AG04450 (cell line): ENCODE measurements around the gene KCNH1. TPM values are rescaled to one million over a fixed set of nuclear protein-coding genes. Genes with fewer than 3 reads are reported as not detected.

Experiments
- CTCF ChIA-PET: fragments of 300-600, 350-600 bp; formaldehyde crosslinking; extraction: SDS; loops from one replicate; lab custom pipeline; 2022; ENCODE audit warnings: antibody characterized with exemption, inconsistent platforms; lab: Charles Lee
- POLR2A ChIA-PET: fragments of 350-600 bp; formaldehyde crosslinking; extraction: SDS; loops from one replicate; lab custom pipeline; 2021; ENCODE audit warnings: antibody characterized with exemption, inconsistent platforms; lab: Yijun Ruan, JAX
- DNase-seq: peaks from one replicate; pipeline ENCODE4 v3.0.0-alpha.2; 2011; ENCODE audit warnings: low read depth, low spot score
- H3K27ac ChIP-seq: one replicate; pipeline ENCODE4 v1.5.1; 2012; ENCODE audit warnings: low read depth, low read length, control low read depth
- H3K27me3 ChIP-seq: one replicate; pipeline ENCODE4 v1.6.0; 2012; ENCODE audit warnings: low read length; ENCODE audit not compliant: control insufficient read depth, insufficient read depth
- H3K4me3 ChIP-seq: 2 replicates; pipeline ENCODE4 v1.5.1; 2011; ENCODE audit warnings: mild to moderate bottlenecking, low read depth, low read length, control low read depth
- H3K9me3 ChIP-seq: 2 replicates; pipeline ENCODE4 v1.5.1; 2012; ENCODE audit warnings: low read length; ENCODE audit not compliant: control insufficient read depth, insufficient read depth
- polyA plus RNA-seq: library from polyadenylated mRNA; depleted of rRNA; stranded (reverse); fragments of >200 nt; gene quantifications from 2 replicates; pipeline ENCODE4 v1.2.3, GENCODE V29; 2011
- TF ChIP-seq, protein P1 (sequence below): IDR thresholded peaks from 2 replicates; pipeline ENCODE4 v1.5.1; 2011; ENCODE audit warnings: low read depth, low read length, control low read depth, inconsistent platforms

KCNH1 gene
- polyA plus RNA-seq, 1 experiment: 0.31 TPM

DNA sequence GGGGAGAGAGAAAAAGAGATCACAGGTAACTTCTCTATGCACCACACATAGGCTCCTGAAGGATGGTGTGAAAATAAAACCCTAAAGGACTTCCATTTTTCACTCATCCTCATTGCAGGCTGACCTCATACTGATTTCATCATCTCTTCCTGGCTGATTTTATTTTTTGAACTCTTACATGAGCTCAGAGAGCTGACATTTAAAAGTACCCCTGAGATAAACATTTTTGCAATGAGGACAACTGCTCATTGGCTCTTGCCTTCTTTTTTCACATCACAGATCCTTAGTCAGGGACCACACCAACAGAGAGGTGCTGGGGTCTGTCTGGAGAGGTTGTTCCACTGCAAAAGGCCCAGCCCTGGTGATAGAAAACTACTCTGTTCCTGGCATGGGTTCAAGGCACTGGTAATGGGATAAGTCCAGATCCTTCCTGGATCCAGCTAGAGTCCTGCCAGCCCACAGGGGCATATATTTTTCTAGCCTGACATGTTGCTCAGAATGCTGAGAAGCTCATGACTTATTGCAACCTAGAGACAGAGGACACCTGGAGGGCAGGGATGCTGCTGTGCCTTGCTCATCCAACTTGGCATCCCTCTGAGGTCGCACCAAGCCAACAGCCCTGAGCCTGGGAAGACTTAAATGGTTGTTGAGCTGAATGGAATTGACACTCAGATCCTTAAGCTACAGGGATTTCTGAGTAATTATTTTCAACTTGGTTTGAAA lies 445.3 kb downstream of the KCNH1 start:
- Histone ChIP-seq H3K4me3 (no peak overlapping the region), H3K27ac (no peak overlapping the region), H3K27me3 (no peaks in the 10 kb centered on the region), H3K9me3 (no peaks in the 10 kb centered on the region)
- CTCF ChIA-PET: interaction anchor here (0.6 to 1.5 kb wide), 3 partner anchors 104 to 483 kb away, joined by 3 to 6 read pairs (median 3); partner anchors contain the start of gene KCNH1
- POLR2A ChIA-PET: no interaction called here
- TF ChIP-seq, protein P1, sequence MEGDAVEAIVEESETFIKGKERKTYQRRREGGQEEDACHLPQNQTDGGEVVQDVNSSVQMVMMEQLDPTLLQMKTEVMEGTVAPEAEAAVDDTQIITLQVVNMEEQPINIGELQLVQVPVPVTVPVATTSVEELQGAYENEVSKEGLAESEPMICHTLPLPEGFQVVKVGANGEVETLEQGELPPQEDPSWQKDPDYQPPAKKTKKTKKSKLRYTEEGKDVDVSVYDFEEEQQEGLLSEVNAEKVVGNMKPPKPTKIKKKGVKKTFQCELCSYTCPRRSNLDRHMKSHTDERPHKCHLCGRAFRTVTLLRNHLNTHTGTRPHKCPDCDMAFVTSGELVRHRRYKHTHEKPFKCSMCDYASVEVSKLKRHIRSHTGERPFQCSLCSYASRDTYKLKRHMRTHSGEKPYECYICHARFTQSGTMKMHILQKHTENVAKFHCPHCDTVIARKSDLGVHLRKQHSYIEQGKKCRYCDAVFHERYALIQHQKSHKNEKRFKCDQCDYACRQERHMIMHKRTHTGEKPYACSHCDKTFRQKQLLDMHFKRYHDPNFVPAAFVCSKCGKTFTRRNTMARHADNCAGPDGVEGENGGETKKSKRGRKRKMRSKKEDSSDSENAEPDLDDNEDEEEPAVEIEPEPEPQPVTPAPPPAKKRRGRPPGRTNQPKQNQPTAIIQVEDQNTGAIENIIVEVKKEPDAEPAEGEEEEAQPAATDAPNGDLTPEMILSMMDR: no peak
- no peak for DNase-seq

DNA sequence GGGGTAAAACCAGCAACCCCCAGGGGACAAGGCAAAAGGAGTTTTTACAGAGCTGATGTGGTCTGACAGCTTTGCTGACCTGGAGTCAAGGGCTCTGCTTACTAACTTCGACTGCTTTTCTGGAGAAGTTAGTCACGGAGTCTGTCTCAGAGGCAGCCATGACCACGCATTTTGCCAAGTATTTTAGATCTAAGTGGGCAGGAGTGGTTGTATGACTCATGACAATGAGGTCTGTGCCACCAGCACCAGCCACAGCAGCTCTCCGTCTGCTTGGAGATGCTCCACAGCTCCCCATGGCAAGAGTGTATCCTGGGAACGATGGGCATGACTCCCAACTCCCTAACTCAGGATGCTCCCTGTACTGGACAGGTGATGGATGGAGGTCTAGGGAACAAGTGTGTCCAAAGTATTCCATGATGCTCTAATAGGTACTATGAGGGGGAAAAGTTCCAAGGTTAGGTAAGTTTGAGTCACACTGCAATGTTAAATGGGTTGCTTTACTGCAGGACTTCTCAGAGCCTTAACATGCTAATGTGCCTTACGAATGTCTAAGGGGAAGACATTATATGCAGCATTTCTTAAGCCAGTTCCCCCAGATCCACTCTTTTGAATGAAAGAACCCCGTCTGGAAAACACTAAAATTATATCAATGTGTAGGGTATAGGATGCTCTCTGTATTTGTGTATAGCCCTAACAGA lies 446.2 kb downstream of the KCNH1 start:
- DNase-seq: no peak
- H3K9me3 ChIP-seq: no peaks in the 10 kb centered on the region
- no peaks in the 10 kb centered on the region for H3K27me3 ChIP-seq
- CTCF ChIA-PET: interaction anchor here (1.5 kb wide), 1 partner anchor 103 kb away, joined by 6 read pairs; no protein-coding TSS in a partner anchor
- H3K27ac ChIP-seq: no peak overlapping the region
- H3K4me3 ChIP-seq: no peak overlapping the region
- TF ChIP-seq, protein P1: no peak
- POLR2A ChIA-PET: no interaction called here

DNA sequence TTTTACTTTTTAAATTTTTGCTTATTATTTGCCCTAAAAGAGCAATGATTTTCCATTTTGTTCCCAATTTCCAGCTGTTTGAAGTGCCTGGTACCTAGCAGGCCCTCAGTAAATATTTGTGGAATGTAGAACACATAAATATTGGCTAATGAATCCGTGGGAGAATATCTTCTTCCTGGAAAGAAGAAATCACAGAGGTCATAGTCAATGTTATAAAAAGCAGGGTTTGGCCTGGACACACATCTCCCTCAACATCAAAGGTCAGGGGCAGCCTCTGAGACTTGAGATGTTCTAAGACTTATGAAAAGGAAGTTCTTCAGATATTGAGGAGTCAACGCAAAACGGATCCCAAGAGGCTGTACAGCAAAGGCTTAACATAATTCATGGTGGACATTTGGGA lies 447.1 kb downstream of the KCNH1 start:
- no peak overlapping the region for H3K27ac ChIP-seq
- TF ChIP-seq, protein P1: no peak

GRCh38 chr1:210685295-210685650 lies 448.7 kb downstream of the KCNH1 start:
- Histone ChIP-seq H3K4me3 (no peak overlapping the region), H3K27me3 (no peaks in the 10 kb centered on the region), H3K9me3 (no peaks in the 10 kb centered on the region), H3K27ac (no peak overlapping the region)
- POLR2A ChIA-PET: no interaction called here
- CTCF ChIA-PET: no interaction called here
- TF ChIP-seq, protein P1: no peak
- no peak for DNase-seq

More for the DNA sequence above, 447.1 kb downstream of the KCNH1 start:
- Histone ChIP-seq H3K9me3 (no peaks in the 10 kb centered on the region), H3K27me3 (no peaks in the 10 kb centered on the region), H3K4me3 (no peak overlapping the region)
- POLR2A ChIA-PET: no interaction called here
- no peak for DNase-seq
- CTCF ChIA-PET: no interaction called here
